ENCODE results near the gene C4BPB.

GRCh38 chr1:207069858-207070506 lies 18.7 kb upstream of the C4BPB start:
- TF ChIP-seq CTCF (IDR thresholded peaks at IDR 0.05; ENCODE audit: low read depth, low read length, missing input control), result no peak
- TF ChIP-seq, protein P1, sequence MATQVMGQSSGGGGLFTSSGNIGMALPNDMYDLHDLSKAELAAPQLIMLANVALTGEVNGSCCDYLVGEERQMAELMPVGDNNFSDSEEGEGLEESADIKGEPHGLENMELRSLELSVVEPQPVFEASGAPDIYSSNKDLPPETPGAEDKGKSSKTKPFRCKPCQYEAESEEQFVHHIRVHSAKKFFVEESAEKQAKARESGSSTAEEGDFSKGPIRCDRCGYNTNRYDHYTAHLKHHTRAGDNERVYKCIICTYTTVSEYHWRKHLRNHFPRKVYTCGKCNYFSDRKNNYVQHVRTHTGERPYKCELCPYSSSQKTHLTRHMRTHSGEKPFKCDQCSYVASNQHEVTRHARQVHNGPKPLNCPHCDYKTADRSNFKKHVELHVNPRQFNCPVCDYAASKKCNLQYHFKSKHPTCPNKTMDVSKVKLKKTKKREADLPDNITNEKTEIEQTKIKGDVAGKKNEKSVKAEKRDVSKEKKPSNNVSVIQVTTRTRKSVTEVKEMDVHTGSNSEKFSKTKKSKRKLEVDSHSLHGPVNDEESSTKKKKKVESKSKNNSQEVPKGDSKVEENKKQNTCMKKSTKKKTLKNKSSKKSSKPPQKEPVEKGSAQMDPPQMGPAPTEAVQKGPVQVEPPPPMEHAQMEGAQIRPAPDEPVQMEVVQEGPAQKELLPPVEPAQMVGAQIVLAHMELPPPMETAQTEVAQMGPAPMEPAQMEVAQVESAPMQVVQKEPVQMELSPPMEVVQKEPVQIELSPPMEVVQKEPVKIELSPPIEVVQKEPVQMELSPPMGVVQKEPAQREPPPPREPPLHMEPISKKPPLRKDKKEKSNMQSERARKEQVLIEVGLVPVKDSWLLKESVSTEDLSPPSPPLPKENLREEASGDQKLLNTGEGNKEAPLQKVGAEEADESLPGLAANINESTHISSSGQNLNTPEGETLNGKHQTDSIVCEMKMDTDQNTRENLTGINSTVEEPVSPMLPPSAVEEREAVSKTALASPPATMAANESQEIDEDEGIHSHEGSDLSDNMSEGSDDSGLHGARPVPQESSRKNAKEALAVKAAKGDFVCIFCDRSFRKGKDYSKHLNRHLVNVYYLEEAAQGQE (IDR thresholded peaks at IDR 0.05), result no peak
- no peak for TF ChIP-seq SP1 (IDR thresholded peaks at IDR 0.05)
- no peak for TF ChIP-seq TAF1 (conservative IDR thresholded peaks at IDR 0.05)
- TF ChIP-seq GABPA (IDR thresholded peaks at IDR 0.05 in 1 of 2, conservative IDR thresholded peaks at IDR 0.05 in 1 of 2), result no peak
- TF ChIP-seq RAD21 (IDR thresholded peaks at IDR 0.05), result no peak
- TF ChIP-seq HNF4A (conservative IDR thresholded peaks at IDR 0.05), result no peak
- no peak for TF ChIP-seq YY1 (IDR thresholded peaks at IDR 0.05)
